ES-I3 (cell line): ENCODE data around the gene EPHB4.

Experiments used
- H3K36me3 ChIP-seq: 2 replicates; pipeline ENCODE4 v1.6.1; 2013; ENCODE audit warnings: mild to moderate bottlenecking, low read length, control low read depth, moderate library complexity; ENCODE audit not compliant: insufficient read depth
- H3K4me1 ChIP-seq: 2 replicates; pipeline ENCODE4 v1.6.1; 2013; ENCODE audit warnings: mild to moderate bottlenecking, control low read depth, low read length; ENCODE audit not compliant: insufficient read depth
- H3K9ac ChIP-seq: 2 replicates; pipeline ENCODE4 v1.6.1; 2013; ENCODE audit warnings: low read depth, mild to moderate bottlenecking, low read length, moderate library complexity
- H3K9me3 ChIP-seq: 2 replicates; pipeline ENCODE4 v1.6.1; 2013; ENCODE audit warnings: mild to moderate bottlenecking, low read length, moderate library complexity; ENCODE audit not compliant: control insufficient read depth, insufficient read depth

Gene EPHB4

GRCh38 chr7:100827330-100828226 is at the start of gene EPHB4:
EPHB4 (minus strand) TSS chr7:100827523; CDS start chr7:100827030, 493 bp downstream.
- Histone ChIP-seq H3K9ac (peak within 1 kb of the TSS; percentile 90), H3K9me3 (no peaks in the 10 kb centered on the region), H3K4me1 (no peaks in the 10 kb centered on the region; the same call in 1 of the 2 replicates), H3K36me3 (peaks cover 6% of the 10 kb centered on the region; the same call in 1 of the 2 replicates)

DNA sequence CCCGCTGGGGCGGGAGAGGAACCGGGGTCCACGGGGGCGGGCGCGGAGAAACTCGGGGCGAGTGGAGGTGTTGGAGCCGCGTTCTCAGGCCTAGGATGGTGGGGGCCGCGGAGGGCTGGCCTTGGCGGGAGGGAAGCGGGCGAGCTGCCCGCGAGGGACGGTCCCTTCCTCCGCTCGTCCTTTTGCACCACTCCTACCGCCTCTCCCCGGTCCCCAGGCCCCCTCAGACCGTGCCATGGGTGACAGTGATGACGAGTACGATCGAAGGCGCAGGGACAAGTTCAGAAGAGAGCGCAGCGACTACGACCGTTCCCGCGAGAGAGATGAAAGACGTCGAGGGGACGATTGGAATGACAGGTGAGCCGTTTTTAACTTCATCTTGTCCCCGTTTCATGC is 48.0 kb upstream of the EPHB4 start:
- Histone ChIP-seq H3K9me3 (no peaks in the 10 kb centered on the region), H3K9ac (peak overlapping the region; percentile 66), H3K36me3 (peaks cover 16% of the 10 kb centered on the region), H3K4me1 (peaks cover 7% of the 10 kb centered on the region; the same call in 1 of the 2 replicates)

DNA sequence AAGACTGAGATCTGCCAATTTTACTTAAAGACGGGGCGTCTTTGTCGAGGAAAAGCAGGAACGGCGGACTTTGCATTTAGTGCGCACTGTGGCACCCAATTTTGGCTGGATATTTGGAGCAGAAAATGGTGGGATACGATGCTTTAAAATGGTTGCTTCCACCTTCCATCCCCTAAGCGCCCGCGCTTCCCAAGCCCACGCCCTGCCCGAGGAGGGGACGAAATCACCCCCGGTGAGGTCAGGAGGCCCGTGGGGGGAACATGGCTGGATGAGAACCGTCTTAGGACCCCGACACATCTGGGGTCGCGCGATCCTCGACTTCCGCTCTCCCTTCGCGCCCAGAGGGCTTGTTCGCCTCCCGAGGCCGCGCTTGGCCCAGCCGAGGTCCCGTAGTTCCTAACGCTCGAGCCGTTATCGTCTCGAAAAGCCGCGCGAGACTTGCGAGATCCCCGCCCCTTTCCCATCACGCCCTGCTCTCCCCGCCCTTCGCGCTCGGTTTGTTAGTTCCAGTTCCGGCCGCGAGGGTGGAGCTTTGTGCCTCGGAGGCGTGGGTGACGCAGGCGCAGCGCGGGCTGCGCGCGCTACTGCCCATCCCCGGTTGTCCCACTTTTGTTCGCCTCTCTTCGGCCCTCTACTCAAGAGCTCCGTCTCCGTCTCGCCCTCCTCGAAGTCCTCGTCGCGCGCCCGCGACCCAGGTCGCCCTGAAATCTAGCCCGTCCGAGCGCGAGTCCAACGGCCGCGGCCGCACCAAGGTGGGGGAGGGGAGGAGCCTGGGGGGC is 47.4 kb upstream of the EPHB4 start, which contains the start of gene SRRT:
TSS of gene SRRT (plus strand) at position 527 of the 779 bp plus-strand sequence. CDS start 488 bp downstream, outside the sequence.
- H3K4me1 ChIP-seq, result peaks cover 7% of the 10 kb centered on the region; the same call in 1 of the 2 replicates
- H3K9me3 ChIP-seq, result no peaks in the 10 kb centered on the region
- peaks cover 16% of the 10 kb centered on the region for H3K36me3 ChIP-seq
- peak within 1 kb of the TSS; percentile 66 for H3K9ac ChIP-seq

GRCh38 chr7:100874300-100874576 is 46.9 kb upstream of the EPHB4 start:
- H3K9me3 ChIP-seq, result no peaks in the 10 kb centered on the region
- H3K4me1 ChIP-seq, result peaks cover 7% of the 10 kb centered on the region; the same call in 1 of the 2 replicates
- peak overlapping the region; percentile 66 for H3K9ac ChIP-seq
- H3K36me3 ChIP-seq, result peaks cover 14% of the 10 kb centered on the region

DNA sequence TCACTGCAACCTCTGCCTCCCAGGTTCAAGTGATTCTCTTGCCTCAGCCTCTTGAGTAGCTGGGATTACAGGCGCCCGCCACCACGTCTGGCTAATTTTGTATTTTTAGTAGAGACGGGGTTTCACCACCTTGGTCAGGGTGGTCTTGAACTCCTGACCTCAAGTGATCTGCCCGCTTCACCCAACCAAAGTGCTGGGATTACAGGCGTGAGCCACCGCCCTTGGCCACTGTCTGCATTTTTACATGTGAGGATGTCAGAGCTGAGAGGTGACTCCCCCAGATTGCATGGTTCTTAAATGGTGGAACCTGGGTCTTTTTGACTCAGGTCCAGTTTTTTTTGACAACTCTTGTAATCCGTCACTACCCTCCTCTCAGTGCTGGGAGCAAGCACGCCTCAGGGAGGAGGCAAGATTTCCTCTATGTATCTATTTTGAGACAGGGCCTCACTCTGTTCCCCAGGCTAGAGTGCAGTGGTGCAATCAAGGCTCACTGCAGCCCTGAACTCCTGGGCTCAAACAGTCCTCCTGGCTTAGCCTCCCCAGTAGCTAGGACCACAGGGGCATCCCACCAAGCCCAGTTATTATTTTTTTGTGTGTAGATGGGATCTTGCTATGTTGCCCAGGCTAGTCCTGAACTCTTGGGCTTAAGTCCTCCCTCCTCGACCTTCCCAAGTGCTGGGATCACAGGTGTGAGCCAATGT is 46.4 kb upstream of the EPHB4 start:
- peak overlapping the region; percentile 66; the same call in 1 of the 2 replicates for H3K9ac ChIP-seq
- H3K9me3 ChIP-seq, result no peaks in the 10 kb centered on the region
- H3K4me1 ChIP-seq, result peaks cover 7% of the 10 kb centered on the region; the same call in 1 of the 2 replicates
- peaks cover 17% of the 10 kb centered on the region for H3K36me3 ChIP-seq

DNA sequence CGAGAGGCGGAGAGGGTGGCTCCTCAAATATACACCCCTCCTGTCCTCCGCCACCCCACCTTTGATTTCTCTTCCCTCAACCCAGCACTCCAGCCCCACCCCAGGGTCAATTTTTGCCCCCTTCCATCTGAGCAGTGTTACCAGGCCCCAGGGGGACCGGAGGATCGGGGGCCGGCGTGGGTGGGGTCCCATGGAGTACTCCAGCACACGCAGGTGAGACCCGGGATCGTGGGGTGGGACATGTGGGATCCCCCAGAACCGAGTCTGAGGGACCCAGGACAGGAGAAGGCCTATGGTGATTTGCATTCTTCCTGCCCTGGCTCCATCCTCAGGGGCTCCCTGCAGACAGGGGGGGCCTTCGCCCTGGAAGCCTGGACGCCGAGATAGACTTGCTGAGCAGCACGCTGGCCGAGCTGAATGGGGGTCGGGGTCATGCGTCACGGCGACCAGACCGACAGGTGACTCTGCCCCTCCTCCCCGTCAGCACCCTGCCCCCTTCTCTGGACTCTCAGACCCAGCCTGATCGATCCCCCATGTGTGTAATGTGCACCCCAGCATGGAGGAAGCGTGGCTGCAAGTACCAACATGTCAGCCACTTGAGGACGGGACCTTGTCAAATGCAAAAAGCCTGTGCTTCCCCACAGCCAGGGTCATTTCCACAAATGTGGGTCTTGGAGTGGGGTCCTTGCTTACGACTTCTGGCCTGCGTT is 40.6 kb upstream of the EPHB4 start:
- Histone ChIP-seq H3K36me3 (peaks cover 9% of the 10 kb centered on the region), H3K9me3 (no peaks in the 10 kb centered on the region), H3K9ac (peak overlapping the region; percentile 98), H3K4me1 (no peaks in the 10 kb centered on the region; the same call in 1 of the 2 replicates)

DNA sequence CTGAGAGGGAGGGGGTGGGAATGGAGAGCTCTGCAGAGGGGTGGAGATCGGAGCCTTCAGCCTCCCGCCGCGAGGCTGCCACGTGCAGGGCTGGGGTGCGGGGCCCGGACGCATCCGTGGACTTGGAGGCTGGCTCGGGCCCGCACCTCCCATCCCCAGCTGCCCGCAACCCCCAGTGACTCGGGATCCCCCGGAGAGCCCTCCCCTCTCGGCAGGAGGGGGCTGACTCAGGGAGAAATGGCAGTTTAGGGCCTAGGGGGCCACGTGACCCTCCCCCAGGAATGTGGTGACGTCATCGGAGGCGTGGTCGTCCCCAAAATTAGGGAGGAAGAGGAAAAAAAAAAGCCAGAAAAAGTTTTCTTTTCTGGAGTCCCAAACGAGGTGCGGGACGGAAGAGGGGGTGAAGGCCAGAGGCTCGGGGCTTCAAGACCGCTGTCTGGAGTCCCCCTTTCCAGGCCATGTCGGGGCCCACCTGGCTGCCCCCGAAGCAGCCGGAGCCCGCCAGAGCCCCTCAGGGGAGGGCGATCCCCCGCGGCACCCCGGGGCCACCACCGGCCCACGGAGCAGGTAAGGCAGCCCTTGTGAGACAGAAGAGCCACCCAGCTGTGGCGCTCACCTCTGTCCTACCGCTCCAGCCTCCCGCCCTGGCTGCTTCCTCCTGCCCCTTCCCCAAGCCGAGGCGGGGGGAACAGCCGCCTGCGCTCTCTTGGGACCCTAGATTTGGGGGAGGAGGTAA is 39.9 kb upstream of the EPHB4 start, which contains the start of gene TRIP6:
TSS of gene TRIP6 (plus strand) at position 348 of the 736 bp plus-strand sequence. CDS start at position 459, 111 bp downstream.
- Histone ChIP-seq H3K4me1 (no peaks in the 10 kb centered on the region; the same call in 1 of the 2 replicates), H3K36me3 (peaks cover 5% of the 10 kb centered on the region), H3K9ac (peak within 1 kb of the TSS; percentile 98), H3K9me3 (no peaks in the 10 kb centered on the region)

DNA sequence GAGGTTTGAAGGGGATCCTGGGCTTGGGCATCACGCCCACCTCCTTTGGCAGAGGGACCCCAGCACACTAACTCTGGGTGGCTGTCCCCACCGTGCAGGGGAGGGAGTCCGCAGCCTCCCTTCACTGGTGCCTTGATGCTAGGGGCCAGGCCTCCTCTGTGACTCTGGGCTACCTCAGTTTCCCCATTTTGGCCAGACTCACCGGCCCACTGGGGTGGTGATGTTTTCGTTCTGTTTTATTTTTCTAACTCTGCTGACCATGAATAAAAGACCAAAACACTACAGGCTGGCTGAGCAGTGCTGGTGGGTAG is 39.4 kb upstream of the EPHB4 start:
- Histone ChIP-seq H3K9ac (peak overlapping the region; percentile 98), H3K36me3 (peaks cover 5% of the 10 kb centered on the region), H3K4me1 (no peaks in the 10 kb centered on the region; the same call in 1 of the 2 replicates), H3K9me3 (no peaks in the 10 kb centered on the region)

- Histone ChIP-seq H3K4me1 (no peaks in the 10 kb centered on the region; the same call in 1 of the 2 replicates), H3K9me3 (no peaks in the 10 kb centered on the region), H3K36me3 (peaks cover 5% of the 10 kb centered on the region), H3K9ac (peak overlapping the region; percentile 98; the same call in 1 of the 2 replicates)
These were observed 38.8 kb upstream of the EPHB4 start for GRCh38 chr7:100865938-100866728.

DNA sequence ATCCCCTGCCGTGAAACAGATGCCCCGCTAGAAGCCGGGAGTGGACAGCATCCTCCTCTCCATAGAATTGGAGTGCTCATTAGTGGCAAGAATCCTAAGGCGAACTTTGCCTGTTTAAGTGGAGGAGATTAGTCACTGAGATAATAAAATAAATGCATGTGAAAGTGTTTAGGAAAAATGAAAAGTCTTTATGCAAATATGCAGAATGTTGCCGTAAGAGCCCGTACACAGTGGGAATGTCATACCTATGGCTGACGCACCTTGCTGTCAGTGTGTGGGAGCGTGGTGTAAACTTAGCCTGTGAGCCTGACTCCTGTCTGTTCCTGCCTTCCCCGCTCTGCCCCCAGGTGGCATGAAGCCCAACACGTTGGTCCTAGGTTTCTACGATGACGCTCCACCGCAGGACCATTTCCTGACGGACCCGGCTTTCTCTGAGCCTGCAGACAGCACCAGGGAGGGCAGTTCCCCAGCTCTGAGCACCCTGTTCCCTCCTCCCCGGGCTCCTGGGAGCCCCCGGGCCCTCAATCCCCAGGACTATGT is 38.1 kb upstream of the EPHB4 start:
- Histone ChIP-seq H3K9me3 (no peaks in the 10 kb centered on the region), H3K36me3 (peaks cover 9% of the 10 kb centered on the region; the same call in 1 of the 2 replicates), H3K9ac (no peak overlapping the region), H3K4me1 (no peaks in the 10 kb centered on the region; the same call in 1 of the 2 replicates)

- Histone ChIP-seq H3K9me3 (no peaks in the 10 kb centered on the region), H3K4me1 (no peaks in the 10 kb centered on the region; the same call in 1 of the 2 replicates), H3K36me3 (peaks cover 10% of the 10 kb centered on the region; the same call in 1 of the 2 replicates), H3K9ac (no peak overlapping the region)
These were observed 37.0 kb upstream of the EPHB4 start for GRCh38 chr7:100864263-100864845.

DNA sequence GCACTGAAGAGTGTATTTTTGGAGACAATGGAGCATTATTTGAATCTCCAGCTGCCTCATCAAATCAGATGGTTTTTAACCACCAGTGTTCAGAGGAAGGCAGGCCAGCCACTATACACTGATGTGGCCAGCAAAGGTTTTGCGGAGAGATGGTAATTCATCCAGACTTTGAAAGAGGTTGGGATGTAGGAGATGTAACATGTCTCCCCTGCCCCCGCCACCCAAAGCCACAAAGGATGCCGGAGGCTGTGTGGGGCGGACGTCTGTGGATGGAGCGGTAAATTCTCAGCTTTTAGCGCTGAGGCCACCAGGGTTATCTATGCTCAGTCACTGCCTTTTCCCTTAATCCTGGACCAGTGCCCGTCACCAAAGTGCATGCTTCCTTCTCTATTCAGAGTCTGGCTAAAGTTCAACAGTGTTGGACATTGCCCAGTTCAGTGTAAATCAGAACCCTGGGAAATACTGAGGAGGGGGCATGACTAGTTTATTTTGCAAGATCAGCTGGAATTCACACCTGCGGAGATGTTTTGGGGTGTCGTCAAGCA is 36.2 kb upstream of the EPHB4 start:
- Histone ChIP-seq H3K36me3 (peaks cover 4% of the 10 kb centered on the region; the same call in 1 of the 2 replicates), H3K4me1 (no peaks in the 10 kb centered on the region; the same call in 1 of the 2 replicates), H3K9ac (no peak overlapping the region)

More for the DNA sequence above, 36.2 kb upstream of the EPHB4 start:
- no peaks in the 10 kb centered on the region for H3K9me3 ChIP-seq
